ENCODE data around the gene CYRIA. TPM values are rescaled to one million over a fixed set of nuclear protein-coding genes. Genes with fewer than 3 reads are reported as not detected.

CYRIA gene
- total RNA-seq, 1 donor, result 0.43 TPM

DNA sequence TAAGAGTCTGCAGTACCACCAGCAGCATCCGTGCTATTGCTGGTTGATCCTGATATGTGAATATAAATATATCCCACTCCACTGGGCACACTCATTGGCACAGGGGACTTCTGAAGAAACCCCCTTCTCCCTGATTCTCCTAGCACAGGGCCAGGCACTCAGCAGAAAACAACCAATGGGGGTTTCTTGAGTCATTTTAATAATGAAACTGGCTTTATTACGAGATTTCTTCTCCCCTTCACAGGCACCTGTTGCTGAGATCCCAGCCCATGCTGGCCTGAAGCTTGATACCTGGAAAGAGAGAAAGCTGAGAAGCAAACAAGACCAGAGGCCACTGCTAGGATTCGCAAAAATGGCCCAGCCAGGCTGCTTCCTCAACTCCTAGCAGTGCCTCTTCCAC, 17.9 kb upstream of the CYRIA start:
- H3K4me3 ChIP-seq (ENCODE audit: low read depth, low read length), result no peak overlapping the region
- no peak for TF ChIP-seq CTCF (IDR thresholded peaks at IDR 0.05; ENCODE audit: insufficient read depth, low read depth, low read length)
- DNase-seq (ENCODE audit: low read depth), result no peak

- DNase-seq (ENCODE audit: low read depth), result no peak
- TF ChIP-seq CTCF (IDR thresholded peaks at IDR 0.05; ENCODE audit: insufficient read depth, low read depth, low read length), result no peak
- no peak overlapping the region for H3K4me3 ChIP-seq (ENCODE audit: low read depth, low read length)
Observed at GRCh38 chr2:16682431-16683118, 16.9 kb upstream of the CYRIA start.

GRCh38 chr2:16680781-16681180, 15.1 kb upstream of the CYRIA start:
- no peak for TF ChIP-seq CTCF (IDR thresholded peaks at IDR 0.05; ENCODE audit: insufficient read depth, low read depth, low read length)
- DNase-seq (ENCODE audit: low read depth), result no peak
- no peak overlapping the region for H3K4me3 ChIP-seq (ENCODE audit: low read depth, low read length)

DNA sequence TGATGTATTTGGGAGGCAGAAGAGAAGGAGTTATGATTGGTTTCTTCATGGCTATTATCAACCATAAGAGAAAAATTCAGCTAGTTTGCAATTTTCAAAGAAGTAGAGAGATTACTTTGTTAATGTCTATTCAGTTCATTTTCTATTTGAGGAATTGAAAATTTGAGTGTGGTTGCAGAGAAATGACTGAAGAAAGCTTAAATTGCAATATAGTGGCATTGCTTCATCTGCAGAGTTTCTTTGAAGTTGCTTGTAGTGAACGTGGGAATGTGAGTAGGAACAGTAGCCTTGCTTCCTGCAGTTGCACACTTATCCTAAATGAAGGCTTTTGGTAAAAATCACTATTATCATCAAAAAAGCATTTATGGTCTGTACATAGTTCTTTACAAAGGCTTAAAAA, 14.7 kb upstream of the CYRIA start:
- TF ChIP-seq CTCF (IDR thresholded peaks at IDR 0.05; ENCODE audit: insufficient read depth, low read depth, low read length), result no peak
- H3K4me3 ChIP-seq (ENCODE audit: low read depth, low read length), result no peak overlapping the region
- DNase-seq (ENCODE audit: low read depth), result no peak

- H3K4me3 ChIP-seq (ENCODE audit: low read depth, low read length), result no peak overlapping the region
- no peak for DNase-seq (ENCODE audit: low read depth)
- no peak for TF ChIP-seq CTCF (IDR thresholded peaks at IDR 0.05; ENCODE audit: insufficient read depth, low read depth, low read length)
Observed at GRCh38 chr2:16678964-16679363, 13.3 kb upstream of the CYRIA start.

DNA sequence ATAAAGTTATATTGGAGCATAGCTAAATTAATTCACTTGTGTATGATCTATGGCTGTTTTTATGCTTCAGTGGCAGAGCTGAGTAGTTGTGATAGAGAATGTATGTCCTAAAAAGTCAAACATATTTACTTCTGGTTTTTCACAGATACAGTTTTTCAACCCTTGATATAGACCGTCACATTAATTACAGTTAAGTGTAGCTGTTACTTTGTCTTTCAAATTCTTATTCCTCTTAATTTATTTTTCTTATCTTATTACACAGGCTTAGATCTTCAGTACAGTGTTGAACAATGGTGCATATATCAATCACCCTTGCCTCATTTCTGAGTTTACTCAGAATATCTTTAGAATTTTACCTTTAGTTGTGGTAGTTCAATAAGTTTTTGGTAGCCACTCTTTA, 12.2 kb upstream of the CYRIA start:
- no peak for TF ChIP-seq CTCF (IDR thresholded peaks at IDR 0.05; ENCODE audit: insufficient read depth, low read depth, low read length)
- H3K4me3 ChIP-seq (ENCODE audit: low read depth, low read length), result no peak overlapping the region
- DNase-seq (ENCODE audit: low read depth), result no peak

GRCh38 chr2:16675781-16676180, 10.1 kb upstream of the CYRIA start:
- no peak overlapping the region for H3K4me3 ChIP-seq (ENCODE audit: low read depth, low read length)
- no peak for TF ChIP-seq CTCF (IDR thresholded peaks at IDR 0.05; ENCODE audit: insufficient read depth, low read depth, low read length)

More at GRCh38 chr2:16675781-16676180, 10.1 kb upstream of the CYRIA start:
- DNase-seq (ENCODE audit: low read depth), result no peak

Data from fibroblast of villous mesenchyme (primary cell).